ENCODE results near the gene ARRDC4. TPM values are rescaled to one million over a fixed set of nuclear protein-coding genes. Genes with fewer than 3 reads are reported as not detected.
A peak's percentile ranks its signal among the peaks of the same experiment; 100 is the strongest.

ARRDC4 gene
- total RNA-seq, 1 donor from 2014 or later: 31.6 TPM

DNA sequence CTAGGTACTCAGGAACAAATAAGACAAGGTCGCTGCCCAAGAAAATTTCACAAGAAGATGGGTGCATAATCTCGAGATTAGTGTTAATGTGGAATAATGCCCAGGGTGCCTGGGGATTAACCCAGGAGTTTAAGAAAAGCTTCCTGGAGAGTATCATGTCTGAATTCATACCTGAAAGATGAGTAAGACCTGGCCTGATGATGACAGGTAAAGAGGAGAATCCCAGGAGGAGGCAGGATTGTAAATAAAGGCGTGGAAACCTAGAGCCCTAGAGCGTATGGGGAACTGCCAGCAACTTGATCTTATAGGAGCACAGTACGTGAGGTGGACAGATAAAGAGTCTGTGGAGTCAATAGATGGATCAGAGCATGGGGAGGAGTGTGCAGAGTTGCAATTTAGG lies 43.0 kb downstream of the ARRDC4 start:
- no peaks in the 10 kb centered on the region for H3K27me3 ChIP-seq
- H3K4me1 ChIP-seq: no peaks in the 10 kb centered on the region
- no peaks in the 10 kb centered on the region for H3K9me3 ChIP-seq
- DNase-seq (no peak), ATAC-seq (no peak)
- H3K4me3 ChIP-seq: no peak overlapping the region
- TF ChIP-seq, protein P1, sequence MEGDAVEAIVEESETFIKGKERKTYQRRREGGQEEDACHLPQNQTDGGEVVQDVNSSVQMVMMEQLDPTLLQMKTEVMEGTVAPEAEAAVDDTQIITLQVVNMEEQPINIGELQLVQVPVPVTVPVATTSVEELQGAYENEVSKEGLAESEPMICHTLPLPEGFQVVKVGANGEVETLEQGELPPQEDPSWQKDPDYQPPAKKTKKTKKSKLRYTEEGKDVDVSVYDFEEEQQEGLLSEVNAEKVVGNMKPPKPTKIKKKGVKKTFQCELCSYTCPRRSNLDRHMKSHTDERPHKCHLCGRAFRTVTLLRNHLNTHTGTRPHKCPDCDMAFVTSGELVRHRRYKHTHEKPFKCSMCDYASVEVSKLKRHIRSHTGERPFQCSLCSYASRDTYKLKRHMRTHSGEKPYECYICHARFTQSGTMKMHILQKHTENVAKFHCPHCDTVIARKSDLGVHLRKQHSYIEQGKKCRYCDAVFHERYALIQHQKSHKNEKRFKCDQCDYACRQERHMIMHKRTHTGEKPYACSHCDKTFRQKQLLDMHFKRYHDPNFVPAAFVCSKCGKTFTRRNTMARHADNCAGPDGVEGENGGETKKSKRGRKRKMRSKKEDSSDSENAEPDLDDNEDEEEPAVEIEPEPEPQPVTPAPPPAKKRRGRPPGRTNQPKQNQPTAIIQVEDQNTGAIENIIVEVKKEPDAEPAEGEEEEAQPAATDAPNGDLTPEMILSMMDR (IDR thresholded peaks at IDR 0.05): no peak
- no peaks in the 10 kb centered on the region for H3K36me3 ChIP-seq
- intact Hi-C loops (cut with DNase I): no loop called here
- H3K27ac ChIP-seq: no peak overlapping the region

DNA sequence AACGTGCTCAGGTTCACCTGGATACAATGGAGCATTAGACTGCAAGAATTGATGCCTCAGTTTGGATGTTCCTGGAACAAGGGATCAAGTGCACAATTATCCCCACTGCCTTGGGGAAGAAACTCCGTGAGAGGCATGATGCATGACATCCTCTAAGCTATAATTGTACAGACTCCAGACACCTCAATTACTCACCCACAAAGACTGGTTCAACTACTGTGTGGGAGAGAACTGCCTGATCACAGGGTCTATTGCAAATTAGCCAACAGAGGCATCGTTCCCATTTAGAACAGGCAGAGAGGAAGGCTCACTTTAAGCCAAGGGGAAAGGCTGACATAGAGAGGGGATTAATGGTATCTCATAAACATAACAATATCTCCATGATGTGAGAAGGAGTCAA lies 43.5 kb downstream of the ARRDC4 start:
- no peaks in the 10 kb centered on the region for H3K9me3 ChIP-seq
- no peaks in the 10 kb centered on the region for H3K4me1 ChIP-seq
- H3K27ac ChIP-seq: no peak overlapping the region
- TF ChIP-seq, protein P1 (IDR thresholded peaks at IDR 0.05): no peak
- no peak overlapping the region for H3K4me3 ChIP-seq
- no peaks in the 10 kb centered on the region for H3K27me3 ChIP-seq
- no peaks in the 10 kb centered on the region for H3K36me3 ChIP-seq
- intact Hi-C loops (cut with DNase I): no loop called here
- ATAC-seq (peak; percentile 72), DNase-seq (no peak)

DNA sequence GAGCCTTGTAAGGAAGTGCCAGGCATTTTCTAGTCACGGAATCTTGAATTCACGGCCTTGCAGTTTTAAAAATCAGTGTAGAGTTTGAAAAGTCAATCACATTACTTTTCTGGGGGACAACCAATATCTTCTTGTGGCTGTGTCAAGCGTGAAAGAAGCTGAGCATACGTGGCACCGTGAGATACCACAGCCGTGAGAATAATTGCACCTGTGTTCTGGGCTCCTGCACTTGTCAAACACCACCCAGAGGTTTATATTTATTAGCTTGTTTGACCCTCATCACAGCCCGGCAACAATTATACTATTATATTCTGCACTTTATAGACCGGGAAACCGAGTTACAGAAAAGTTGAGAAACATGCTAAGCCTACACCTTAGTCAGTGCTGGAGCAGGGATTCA lies 45.2 kb downstream of the ARRDC4 start:
- Histone ChIP-seq H3K36me3 (no peaks in the 10 kb centered on the region), H3K4me1 (no peaks in the 10 kb centered on the region), H3K27ac (no peak overlapping the region), H3K4me3 (no peak overlapping the region), H3K9me3 (no peaks in the 10 kb centered on the region), H3K27me3 (no peaks in the 10 kb centered on the region)
- ATAC-seq (no peak), DNase-seq (no peak)
- TF ChIP-seq, protein P1 (IDR thresholded peaks at IDR 0.05): no peak
- intact Hi-C loops (cut with DNase I): no loop called here

DNA sequence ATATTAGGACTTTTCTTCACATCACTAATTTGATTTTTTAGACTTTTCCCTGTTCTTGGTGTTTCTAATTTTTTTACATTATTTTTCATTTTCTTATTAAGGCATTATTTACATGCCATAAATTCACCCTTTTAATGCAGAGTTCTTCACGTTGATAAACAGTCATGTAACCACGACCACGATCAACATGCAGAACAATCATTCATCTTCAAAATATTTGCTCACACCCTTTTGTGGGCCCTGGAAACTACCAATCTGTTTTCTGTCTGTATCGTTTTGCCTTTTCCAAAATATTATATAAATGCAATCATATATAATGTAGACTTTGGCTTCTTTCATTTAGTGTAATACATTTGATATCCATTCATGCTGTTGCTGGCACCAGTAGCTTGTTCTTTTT lies 48.7 kb downstream of the ARRDC4 start:
- H3K9me3 ChIP-seq: no peaks in the 10 kb centered on the region
- H3K4me1 ChIP-seq: no peaks in the 10 kb centered on the region
- no peaks in the 10 kb centered on the region for H3K27me3 ChIP-seq
- TF ChIP-seq, protein P1 (IDR thresholded peaks at IDR 0.05): no peak
- H3K4me3 ChIP-seq: no peak overlapping the region
- intact Hi-C loops (cut with DNase I): no loop called here
- no peak for DNase-seq
- H3K27ac ChIP-seq: no peak overlapping the region
- H3K36me3 ChIP-seq: no peaks in the 10 kb centered on the region
- ATAC-seq: no peak

DNA sequence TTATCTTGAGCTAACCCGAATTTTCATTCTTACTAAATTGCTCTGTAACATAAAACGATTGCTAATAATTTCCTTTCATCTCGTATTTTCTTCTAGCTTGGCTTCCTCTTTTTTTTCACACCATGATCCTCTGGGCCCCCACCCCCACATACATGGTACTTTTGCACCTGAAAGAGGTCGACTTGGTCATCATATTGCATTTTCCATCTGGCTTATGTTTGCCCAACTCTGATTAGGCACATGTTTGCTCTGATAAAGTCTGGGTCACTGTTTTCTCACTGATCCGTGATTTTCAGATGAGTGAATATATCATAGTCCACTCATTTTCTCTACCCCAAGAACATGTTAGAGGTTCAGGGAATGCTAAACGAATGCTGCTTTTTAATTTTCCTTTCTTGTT lies 49.5 kb downstream of the ARRDC4 start:
- H3K4me3 ChIP-seq: no peak overlapping the region
- no peaks in the 10 kb centered on the region for H3K9me3 ChIP-seq
- H3K27ac ChIP-seq: no peak overlapping the region
- no peak for ATAC-seq
- H3K27me3 ChIP-seq: no peaks in the 10 kb centered on the region
- H3K36me3 ChIP-seq: no peaks in the 10 kb centered on the region
- no peaks in the 10 kb centered on the region for H3K4me1 ChIP-seq
- DNase-seq: no peak
- TF ChIP-seq, protein P1 (IDR thresholded peaks at IDR 0.05): no peak
- intact Hi-C loops (cut with DNase I): no loop called here

DNA sequence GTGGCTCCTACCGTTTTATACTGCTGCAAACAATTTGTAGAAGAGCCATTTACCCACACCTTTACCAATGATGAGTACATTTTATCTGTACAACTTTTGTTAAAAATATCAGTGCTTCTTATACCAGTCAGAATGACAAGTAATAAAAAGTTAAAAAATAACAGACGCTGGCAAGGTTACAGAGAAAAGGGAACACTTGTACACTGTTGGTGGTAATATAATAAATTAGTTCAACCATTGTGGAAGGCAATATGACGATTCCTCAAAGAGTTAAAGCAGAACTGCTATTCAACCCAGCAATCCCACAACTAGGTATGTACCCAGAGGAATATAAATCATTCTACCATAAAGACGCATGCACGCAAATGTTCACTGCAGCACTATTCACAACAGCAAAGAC lies 51.9 kb downstream of the ARRDC4 start:
- H3K27me3 ChIP-seq: peaks cover 6% of the 10 kb centered on the region
- H3K36me3 ChIP-seq: no peaks in the 10 kb centered on the region
- ATAC-seq (no peak), DNase-seq (no peak)
- H3K4me1 ChIP-seq: no peaks in the 10 kb centered on the region
- TF ChIP-seq, protein P1 (IDR thresholded peaks at IDR 0.05): no peak
- intact Hi-C loops (cut with DNase I): no loop called here
- no peaks in the 10 kb centered on the region for H3K9me3 ChIP-seq
- no peak overlapping the region for H3K27ac ChIP-seq
- H3K4me3 ChIP-seq: no peak overlapping the region

Data from upper lobe of right lung (tissue), 1 donor.